CD14-positive monocyte (primary cell): ENCODE data around the gene C2CD4A. TPM values are rescaled to one million over a fixed set of nuclear protein-coding genes. Genes with fewer than 3 reads are reported as not detected.
A peak's percentile ranks its signal among the peaks of the same experiment; 100 is the strongest.

Experiments
- DNase-seq, 3 donors: peaks; one replicate each; pipeline ENCODE4 v3.0.0-alpha.2; 2011 to 2022
- H2AFZ ChIP-seq: 2 replicates; pipeline ENCODE4 v1.6.0; 2012; ENCODE audit warnings: mild to moderate bottlenecking, low read depth, low read length, inconsistent platforms; ENCODE audit not compliant: insufficient read depth, poor library complexity, severe bottlenecking
- H3K27ac ChIP-seq, 2 donors: 1 replicate in 1 of 2; 2 replicates in 1 of 2; pipeline ENCODE4 v1.5.1; 2012 to 2013; ENCODE audit warnings: low read length in 2 of 2, control low read depth in 1 of 2, inconsistent platforms in 1 of 2, low read depth in 1 of 2, mild to moderate bottlenecking in 1 of 2
- H3K27me3 ChIP-seq, 2 donors: one replicate each; pipeline versions ENCODE4 v1.6.0 to v1.6.1; 2011 to 2013; ENCODE audit warnings: low read length in 2 of 2; ENCODE audit not compliant: control insufficient read depth in 2 of 2, insufficient read depth in 2 of 2
- H3K36me3 ChIP-seq, 2 donors: replicated peaks in 1 of 2; 1 replicate in 1 of 2; 2 replicates in 1 of 2; pipeline versions ENCODE4 v1.5.1 to v1.6.1; 2012 to 2013; ENCODE audit warnings: low read length in 2 of 2, control low read depth in 1 of 2, inconsistent platforms in 1 of 2, mild to moderate bottlenecking in 1 of 2; ENCODE audit not compliant: insufficient read depth in 2 of 2, control insufficient read depth in 1 of 2
- H3K4me1 ChIP-seq, 2 donors: 1 replicate in 1 of 2; 2 replicates in 1 of 2; pipeline versions ENCODE4 v1.5.1 to v1.6.1; 2012 to 2013; ENCODE audit warnings: low read length in 2 of 2, control low read depth in 1 of 2, inconsistent platforms in 1 of 2, mild to moderate bottlenecking in 1 of 2, moderate library complexity in 1 of 2; ENCODE audit not compliant: insufficient read depth in 2 of 2, control insufficient read depth in 1 of 2
- H3K4me2 ChIP-seq: replicated peaks from 2 replicates; pipeline ENCODE3; 2012; ENCODE audit warnings: low read length, moderate library complexity, mild to moderate bottlenecking; ENCODE audit not compliant: poor library complexity, severe bottlenecking; ENCODE audit errors: extremely low read depth
- H3K4me3 ChIP-seq, 3 experiments: fragments of 200-600 bp in 1 of 3; sonication (generic) in 1 of 3; replicated peaks in 1 of 3; 1 replicate in 2 of 3; 2 replicates in 1 of 3; pipeline ENCODE4 v1.5.1; 2011 to 2013; ENCODE audit warnings: low read length in 3 of 3, mild to moderate bottlenecking in 3 of 3, control low read depth in 2 of 3, low read depth in 2 of 3, inconsistent platforms in 1 of 3, moderate library complexity in 1 of 3
- H3K79me2 ChIP-seq: 2 replicates; pipeline ENCODE4 v1.6.0; 2012; ENCODE audit warnings: mild to moderate bottlenecking, control low read depth, inconsistent platforms, low read length, moderate library complexity; ENCODE audit not compliant: insufficient read depth
- H3K9ac ChIP-seq: 2 replicates; pipeline ENCODE4 v1.6.0; 2017; ENCODE audit warnings: low read length, mild to moderate bottlenecking; ENCODE audit not compliant: insufficient read depth, poor library complexity, severe bottlenecking
- H3K9me3 ChIP-seq, 2 donors: replicated peaks in 1 of 2; 1 replicate in 1 of 2; 2 replicates in 1 of 2; pipeline versions ENCODE4 v1.5.1 to v1.6.1; 2012 to 2013; ENCODE audit warnings: low read length in 2 of 2, control low read depth in 1 of 2; ENCODE audit not compliant: control insufficient read depth in 1 of 2, insufficient read depth in 1 of 2
- H4K20me1 ChIP-seq: 2 replicates; pipeline ENCODE4 v1.6.0; 2012; ENCODE audit warnings: mild to moderate bottlenecking, low read length, control low read depth, moderate library complexity; ENCODE audit not compliant: insufficient read depth
- H3K27ac Mint-ChIP-seq, 7 donors: one replicate each; pipeline ENCODE4 v1.8.0; 2020; ENCODE audit warnings: mild to moderate bottlenecking in 7 of 7, mixed read lengths in 7 of 7, moderate library complexity in 6 of 7, inconsistent platforms in 2 of 7
- H3K27me3 Mint-ChIP-seq, 3 donors: one replicate each; pipeline ENCODE4 v1.8.0; 2021 to 2022; ENCODE audit warnings: low read depth in 3 of 3, mild to moderate bottlenecking in 3 of 3, mixed read lengths in 3 of 3, moderate library complexity in 3 of 3, inconsistent platforms in 1 of 3
- H3K36me3 Mint-ChIP-seq, 2 donors: one replicate each; pipeline ENCODE4 v1.8.0; 2020; ENCODE audit warnings: mixed read lengths in 2 of 2, inconsistent platforms in 1 of 2, mild to moderate bottlenecking in 1 of 2
- H3K4me1 Mint-ChIP-seq: one replicate; pipeline ENCODE4 v1.8.0; 2020; ENCODE audit warnings: mild to moderate bottlenecking, mixed read lengths
- H3K4me3 Mint-ChIP-seq, 2 donors: one replicate each; pipeline ENCODE4 v1.8.0; 2020; ENCODE audit warnings: mild to moderate bottlenecking in 2 of 2, mixed read lengths in 2 of 2, moderate library complexity in 1 of 2
- H3K9me3 Mint-ChIP-seq, 7 donors: one replicate each; pipeline ENCODE4 v1.8.0; 2020 to 2022; ENCODE audit warnings: mixed read lengths in 7 of 7, mild to moderate bottlenecking in 6 of 7, moderate library complexity in 6 of 7, inconsistent platforms in 2 of 7
- CTCF ChIP-seq: fragments of 200-600 bp; IDR thresholded peaks from one replicate; pipeline ENCODE4 v1.8.0; 2022; ENCODE audit warnings: antibody characterized with exemption, mild to moderate bottlenecking
- WGBS: methylation state at CpG from one replicate; pipeline ENCODE4 v1.1.5; 2013; ENCODE audit warnings: missing lambda C conversion rate; ENCODE audit not compliant: insufficient coverage; 5-methylcytosine and 5-hydroxymethylcytosine counted together
- intact Hi-C, 2 donors: fragments of 100-400 bp; cut with micrococcal nuclease; formaldehyde crosslinking; loops; one replicate each; pipeline versions ENCODE4 v1.15.0 to v1.15.1; 2023
- polyA plus RNA-seq, 3 donors: library from polyadenylated mRNA; depleted of rRNA in 1 of 3; unstranded in 2 of 3; stranded (reverse) in 1 of 3; fragments of 300-500 nt in 2 of 3; fragments of >200 nt in 1 of 3; fragmentation: Illumina TruSeq in 2 of 3; gene quantifications; 1 replicate in 2 of 3; 2 replicates in 1 of 3; pipeline ENCODE4 v1.2.3, GENCODE V29; 2012 to 2021

The C2CD4A gene
- polyA plus RNA-seq, 3 donors, result not detected

GRCh38 chr15:62035256-62035924 is 31.4 kb upstream of the C2CD4A start:
- intact Hi-C loops, result no loop called here
- H3K9ac ChIP-seq, result no peak overlapping the region
- Mint-ChIP-seq H3K4me3 (no peak overlapping the region), H3K4me1 (peaks cover 3% of the 10 kb centered on the region), H3K36me3 (peaks cover 39 to 48% of the 10 kb centered on the region in 2 donors), H3K9me3 (peaks cover 0 to 5% (median 0%) of the 10 kb centered on the region in 7 donors), H3K27me3 (no peaks in the 10 kb centered on the region), H3K27ac (peak overlapping the region in 4 of 7 donors; percentile 3 to 54 (median 18))
- H3K4me1 ChIP-seq, result no peaks in the 10 kb centered on the region
- DNase-seq, result no peak
- peaks cover 46 to 79% of the 10 kb centered on the region in 2 donors for H3K36me3 ChIP-seq
- H2AFZ ChIP-seq, result no peak overlapping the region
- H3K9me3 ChIP-seq, result no peaks in the 10 kb centered on the region
- WGBS, result no CpG with 5 or more reads among the region's 2 CpGs
- no peaks in the 10 kb centered on the region for H3K27me3 ChIP-seq
- peaks cover 52% of the 10 kb centered on the region for H4K20me1 ChIP-seq
- TF ChIP-seq CTCF, result no peak
- no peak overlapping the region for H3K27ac ChIP-seq
- no peak overlapping the region for H3K4me3 ChIP-seq
- H3K79me2 ChIP-seq, result peaks cover 18% of the 10 kb centered on the region
- no peak overlapping the region for H3K4me2 ChIP-seq

GRCh38 chr15:62046078-62046743 is 20.6 kb upstream of the C2CD4A start:
- no peak for DNase-seq
- H3K27me3 Mint-ChIP-seq, result no peaks in the 10 kb centered on the region
- peaks cover 2 to 20% of the 10 kb centered on the region in 2 donors for H3K36me3 Mint-ChIP-seq
- peak overlapping the region in 1 of 2 donors; percentile 62 for H3K27ac ChIP-seq
- H3K9me3 Mint-ChIP-seq, result no peaks in the 10 kb centered on the region
- H3K4me1 ChIP-seq, result peaks cover 17 to 31% of the 10 kb centered on the region in 2 donors
- H3K4me2 ChIP-seq, result peak overlapping the region; percentile 65
- H3K9ac ChIP-seq, result no peak overlapping the region
- peaks cover 76% of the 10 kb centered on the region for H4K20me1 ChIP-seq
- H3K4me1 Mint-ChIP-seq, result peaks cover 32% of the 10 kb centered on the region
- H3K36me3 ChIP-seq, result peaks cover 7 to 27% of the 10 kb centered on the region in 2 donors
- peak overlapping the region; percentile 1 to 52 for H3K4me3 Mint-ChIP-seq
- peaks cover 57% of the 10 kb centered on the region for H3K79me2 ChIP-seq
- H2AFZ ChIP-seq, result no peak overlapping the region
- WGBS, result no CpG with 5 or more reads among the region's 5 CpGs
- intact Hi-C loops, result no loop called here
- peak overlapping the region in 2 of 3 experiments; percentile 27 to 44 for H3K4me3 ChIP-seq
- no peaks in the 10 kb centered on the region for H3K27me3 ChIP-seq
- H3K9me3 ChIP-seq, result no peaks in the 10 kb centered on the region
- no peak for TF ChIP-seq CTCF
- H3K27ac Mint-ChIP-seq, result peak overlapping the region in 3 of 7 donors; percentile 15 to 87 (median 72)
